Liver (tissue), 9 donors: ENCODE results near the gene TCF12. TPM values are rescaled to one million over a fixed set of nuclear protein-coding genes. Genes with fewer than 3 reads are reported as not detected.

Experiments used
- DNase-seq: peaks from one replicate; pipeline ENCODE4 v3.0.0-alpha.2; 2017; ENCODE audit warnings: low spot score
- H3K27ac ChIP-seq, 2 donors: one replicate each; pipeline ENCODE4 v1.7.0; 2013; ENCODE audit warnings: inconsistent platforms in 2 of 2, low read length in 2 of 2, control low read depth in 1 of 2, low read depth in 1 of 2, mild to moderate bottlenecking in 1 of 2
- H3K27me3 ChIP-seq, 4 donors: one replicate each; pipeline versions ENCODE4 v1.6.1 to v1.7.0; 2013; ENCODE audit warnings: low read length in 3 of 4, inconsistent platforms in 1 of 4, mild to moderate bottlenecking in 1 of 4, moderate library complexity in 1 of 4; ENCODE audit not compliant: control insufficient read depth in 4 of 4, insufficient read depth in 4 of 4
- H3K36me3 ChIP-seq, 4 donors: one replicate each; pipeline versions ENCODE4 v1.6.1 to v1.7.0; 2013; ENCODE audit warnings: low read length in 3 of 4, mild to moderate bottlenecking in 3 of 4, low read depth in 1 of 4, moderate library complexity in 1 of 4; ENCODE audit not compliant: control insufficient read depth in 4 of 4, insufficient read depth in 3 of 4
- H3K4me1 ChIP-seq, 4 donors: one replicate each; pipeline versions ENCODE4 v1.6.1 to v1.7.0; 2013; ENCODE audit warnings: low read length in 3 of 4, mild to moderate bottlenecking in 3 of 4, moderate library complexity in 1 of 4; ENCODE audit not compliant: control insufficient read depth in 4 of 4, insufficient read depth in 4 of 4
- H3K4me3 ChIP-seq, 3 donors: one replicate each; pipeline versions ENCODE4 v1.6.1 to v1.7.0; 2013; ENCODE audit warnings: low read length in 3 of 3, control low read depth in 1 of 3, low read depth in 1 of 3, mild to moderate bottlenecking in 1 of 3
- H3K9ac ChIP-seq, 2 donors: one replicate each; pipeline ENCODE4 v1.7.0; 2013; ENCODE audit warnings: low read length in 2 of 2, mild to moderate bottlenecking in 2 of 2, moderate library complexity in 2 of 2, control low read depth in 1 of 2, low read depth in 1 of 2
- H3K9me3 ChIP-seq, 4 donors: one replicate each; pipeline versions ENCODE4 v1.6.1 to v1.7.0; 2013; ENCODE audit warnings: low read length in 3 of 4; ENCODE audit not compliant: control insufficient read depth in 4 of 4
- EGR1 ChIP-seq, 2 donors: IDR thresholded peaks; 2 replicates each; pipeline ENCODE4 v1.6.1; 2016 to 2018; ENCODE audit warnings: antibody characterized with exemption in 2 of 2, low read depth in 2 of 2
- FOXA1 ChIP-seq: IDR thresholded peaks from 2 replicates; pipeline ENCODE4 v1.6.1; 2016; ENCODE audit warnings: antibody characterized with exemption
- FOXA2 ChIP-seq: IDR thresholded peaks from 2 replicates; pipeline ENCODE4 v1.6.1; 2016; ENCODE audit warnings: antibody characterized with exemption
- GABPA ChIP-seq, 2 donors: IDR thresholded peaks in 1 of 2; conservative IDR thresholded peaks in 1 of 2; 2 replicates each; pipeline ENCODE4 v1.6.1; 2016; ENCODE audit warnings: antibody characterized with exemption in 2 of 2, mild to moderate bottlenecking in 1 of 2, moderate library complexity in 1 of 2
- HNF4A ChIP-seq, 2 donors: conservative IDR thresholded peaks; 2 replicates each; pipeline ENCODE4 v1.6.1; 2016; ENCODE audit warnings: antibody characterized with exemption in 2 of 2, mild to moderate bottlenecking in 2 of 2
- HNF4G ChIP-seq: IDR thresholded peaks from 2 replicates; pipeline ENCODE4 v1.6.1; 2016; ENCODE audit warnings: antibody characterized with exemption
- JUND ChIP-seq, 2 donors: IDR thresholded peaks; 2 replicates each; pipeline ENCODE4 v1.6.1; 2016; ENCODE audit warnings: antibody characterized with exemption in 2 of 2
- MAX ChIP-seq: IDR thresholded peaks from 2 replicates; pipeline ENCODE4 v1.6.1; 2016; ENCODE audit warnings: antibody characterized with exemption
- NR2F2 ChIP-seq: IDR thresholded peaks from 2 replicates; pipeline ENCODE4 v1.6.1; 2016; ENCODE audit warnings: antibody characterized with exemption
- RAD21 ChIP-seq, 2 donors: IDR thresholded peaks; 2 replicates each; pipeline ENCODE4 v1.6.1; 2016; ENCODE audit warnings: antibody characterized with exemption in 2 of 2, mild to moderate bottlenecking in 2 of 2
- RXRA ChIP-seq, 2 donors: IDR thresholded peaks; 2 replicates each; pipeline ENCODE4 v1.6.1; 2017 to 2018; ENCODE audit warnings: antibody characterized with exemption in 2 of 2, mild to moderate bottlenecking in 1 of 2
- SP1 ChIP-seq: IDR thresholded peaks from 2 replicates; pipeline ENCODE4 v1.6.1; 2018; ENCODE audit warnings: antibody characterized with exemption, mild to moderate bottlenecking
- TAF1 ChIP-seq: conservative IDR thresholded peaks from 2 replicates; pipeline ENCODE4 v1.6.1; 2016; ENCODE audit warnings: antibody characterized with exemption, mild to moderate bottlenecking
- YY1 ChIP-seq: IDR thresholded peaks from 2 replicates; pipeline ENCODE4 v1.6.1; 2016; ENCODE audit warnings: antibody characterized with exemption, mild to moderate bottlenecking
- ZBTB33 ChIP-seq: IDR thresholded peaks from 2 replicates; pipeline ENCODE4 v1.6.1; 2016; ENCODE audit warnings: antibody characterized with exemption
- WGBS: extraction: QIAGEN DNeasy Blood & Tissue Kit; methylation state at CpG from one replicate; pipeline ENCODE4 v1.1.7; 2013; 5-methylcytosine and 5-hydroxymethylcytosine counted together
- polyA plus RNA-seq, 2 donors: library from polyadenylated mRNA; stranded (reverse) in 1 of 2; unstranded in 1 of 2; fragments of 200-250 nt in 1 of 2; fragments of >200 nt in 1 of 2; fragmentation: Nextera tagmentation in 1 of 2; extraction: Ambion mirVana in 1 of 2; gene quantifications; one replicate each; pipeline versions ENCODE4 v1.2.1 to v1.2.3, GENCODE V29; 2013 to 2015
- total RNA-seq, 2 donors: library from RNA; depleted of rRNA; stranded (reverse); fragments of >200 nt; gene quantifications; one replicate each; pipeline ENCODE4 v1.2.3, GENCODE V29; 2014
- TF ChIP-seq, protein P1 (sequence below): fragments of 150-350 bp; IDR thresholded peaks from 2 replicates; pipeline ENCODE4 v1.5.1; 2017; ENCODE audit warnings: improper control_type of control experiment, low read depth, low read length; ENCODE audit not compliant: missing input control
- TF ChIP-seq, protein P2 (sequence below): IDR thresholded peaks from 2 replicates; pipeline ENCODE4 v1.6.1; 2016; ENCODE audit warnings: antibody characterized with exemption
- TF ChIP-seq, protein P3 (sequence below): IDR thresholded peaks from 2 replicates; pipeline ENCODE4 v1.6.1; 2016; ENCODE audit warnings: antibody characterized with exemption, mild to moderate bottlenecking
- donor health status: healthy.
- donor health status: healthy.
- donor health status: healthy.
- donor health status: healthy.
- donor health status: healthy.

TCF12 gene
- total and polyA plus RNA-seq, 4 donors = 8.7 to 38.3 (median 22.3) TPM

DNA sequence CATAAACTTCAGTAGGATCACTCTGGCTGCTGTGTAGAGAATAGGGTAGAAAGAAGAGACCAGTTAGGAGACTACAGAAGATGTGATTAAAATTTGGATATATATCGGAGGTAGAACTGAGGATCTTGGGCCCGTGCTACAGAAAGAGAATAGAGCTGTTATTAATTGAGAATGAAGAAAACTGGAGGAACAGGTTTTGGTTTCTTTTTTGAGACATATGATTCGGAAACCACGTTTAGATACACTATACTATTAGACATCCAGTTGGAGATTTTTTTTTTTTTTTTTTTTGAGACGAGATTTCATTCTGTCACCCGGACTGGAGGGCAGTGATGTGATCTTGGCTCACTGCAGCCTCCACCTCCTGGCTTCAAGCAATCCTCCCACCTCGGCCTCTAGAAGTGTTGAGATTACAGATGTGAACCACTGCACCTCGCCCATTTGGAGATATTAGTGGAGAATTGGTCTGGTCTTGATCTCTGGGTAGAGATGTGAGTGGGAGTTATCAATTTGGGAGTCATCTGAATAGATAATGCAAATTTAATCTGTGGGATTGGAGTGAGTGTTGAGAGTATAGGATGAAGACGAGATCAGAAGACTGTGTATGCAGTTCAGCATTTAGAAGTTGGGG is 50.9 kb downstream of the TCF12 start:
- H3K36me3 ChIP-seq = no peaks in the 10 kb centered on the region
- TF ChIP-seq TAF1 = no peak
- TF ChIP-seq, protein P1, sequence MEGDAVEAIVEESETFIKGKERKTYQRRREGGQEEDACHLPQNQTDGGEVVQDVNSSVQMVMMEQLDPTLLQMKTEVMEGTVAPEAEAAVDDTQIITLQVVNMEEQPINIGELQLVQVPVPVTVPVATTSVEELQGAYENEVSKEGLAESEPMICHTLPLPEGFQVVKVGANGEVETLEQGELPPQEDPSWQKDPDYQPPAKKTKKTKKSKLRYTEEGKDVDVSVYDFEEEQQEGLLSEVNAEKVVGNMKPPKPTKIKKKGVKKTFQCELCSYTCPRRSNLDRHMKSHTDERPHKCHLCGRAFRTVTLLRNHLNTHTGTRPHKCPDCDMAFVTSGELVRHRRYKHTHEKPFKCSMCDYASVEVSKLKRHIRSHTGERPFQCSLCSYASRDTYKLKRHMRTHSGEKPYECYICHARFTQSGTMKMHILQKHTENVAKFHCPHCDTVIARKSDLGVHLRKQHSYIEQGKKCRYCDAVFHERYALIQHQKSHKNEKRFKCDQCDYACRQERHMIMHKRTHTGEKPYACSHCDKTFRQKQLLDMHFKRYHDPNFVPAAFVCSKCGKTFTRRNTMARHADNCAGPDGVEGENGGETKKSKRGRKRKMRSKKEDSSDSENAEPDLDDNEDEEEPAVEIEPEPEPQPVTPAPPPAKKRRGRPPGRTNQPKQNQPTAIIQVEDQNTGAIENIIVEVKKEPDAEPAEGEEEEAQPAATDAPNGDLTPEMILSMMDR = no peak
- no peak for TF ChIP-seq ZBTB33
- TF ChIP-seq NR2F2 = no peak
- TF ChIP-seq HNF4A (conservative IDR thresholded peaks at IDR 0.05) = no peak
- TF ChIP-seq, protein P2, sequence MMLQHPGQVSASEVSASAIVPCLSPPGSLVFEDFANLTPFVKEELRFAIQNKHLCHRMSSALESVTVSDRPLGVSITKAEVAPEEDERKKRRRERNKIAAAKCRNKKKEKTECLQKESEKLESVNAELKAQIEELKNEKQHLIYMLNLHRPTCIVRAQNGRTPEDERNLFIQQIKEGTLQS = no peak
- no peak for TF ChIP-seq SP1
- no peak for TF ChIP-seq RAD21 (IDR thresholded peaks at IDR 0.05)
- TF ChIP-seq MAX = no peak
- TF ChIP-seq JUND (IDR thresholded peaks at IDR 0.05) = no peak
- no peak for TF ChIP-seq RXRA (IDR thresholded peaks at IDR 0.05)
- no peak for TF ChIP-seq FOXA1
- TF ChIP-seq, protein P3, sequence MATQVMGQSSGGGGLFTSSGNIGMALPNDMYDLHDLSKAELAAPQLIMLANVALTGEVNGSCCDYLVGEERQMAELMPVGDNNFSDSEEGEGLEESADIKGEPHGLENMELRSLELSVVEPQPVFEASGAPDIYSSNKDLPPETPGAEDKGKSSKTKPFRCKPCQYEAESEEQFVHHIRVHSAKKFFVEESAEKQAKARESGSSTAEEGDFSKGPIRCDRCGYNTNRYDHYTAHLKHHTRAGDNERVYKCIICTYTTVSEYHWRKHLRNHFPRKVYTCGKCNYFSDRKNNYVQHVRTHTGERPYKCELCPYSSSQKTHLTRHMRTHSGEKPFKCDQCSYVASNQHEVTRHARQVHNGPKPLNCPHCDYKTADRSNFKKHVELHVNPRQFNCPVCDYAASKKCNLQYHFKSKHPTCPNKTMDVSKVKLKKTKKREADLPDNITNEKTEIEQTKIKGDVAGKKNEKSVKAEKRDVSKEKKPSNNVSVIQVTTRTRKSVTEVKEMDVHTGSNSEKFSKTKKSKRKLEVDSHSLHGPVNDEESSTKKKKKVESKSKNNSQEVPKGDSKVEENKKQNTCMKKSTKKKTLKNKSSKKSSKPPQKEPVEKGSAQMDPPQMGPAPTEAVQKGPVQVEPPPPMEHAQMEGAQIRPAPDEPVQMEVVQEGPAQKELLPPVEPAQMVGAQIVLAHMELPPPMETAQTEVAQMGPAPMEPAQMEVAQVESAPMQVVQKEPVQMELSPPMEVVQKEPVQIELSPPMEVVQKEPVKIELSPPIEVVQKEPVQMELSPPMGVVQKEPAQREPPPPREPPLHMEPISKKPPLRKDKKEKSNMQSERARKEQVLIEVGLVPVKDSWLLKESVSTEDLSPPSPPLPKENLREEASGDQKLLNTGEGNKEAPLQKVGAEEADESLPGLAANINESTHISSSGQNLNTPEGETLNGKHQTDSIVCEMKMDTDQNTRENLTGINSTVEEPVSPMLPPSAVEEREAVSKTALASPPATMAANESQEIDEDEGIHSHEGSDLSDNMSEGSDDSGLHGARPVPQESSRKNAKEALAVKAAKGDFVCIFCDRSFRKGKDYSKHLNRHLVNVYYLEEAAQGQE = no peak
- no peak for TF ChIP-seq EGR1 (IDR thresholded peaks at IDR 0.05; ENCODE audit: low read depth in 2 of 2)
- TF ChIP-seq GABPA (IDR thresholded peaks at IDR 0.05 in 1 of 2, conservative IDR thresholded peaks at IDR 0.05 in 1 of 2) = no peak
- TF ChIP-seq FOXA2 = no peak
- no peak for TF ChIP-seq YY1
- no peak for TF ChIP-seq HNF4G
- H3K4me1 ChIP-seq = peaks cover 0 to 13% (median 6%) of the 10 kb centered on the region in 4 donors
- no peak overlapping the region for H3K27ac ChIP-seq
- 79% methylated on average over 9 of the region's 9 CpGs for WGBS
- no peaks in the 10 kb centered on the region for H3K27me3 ChIP-seq
- no peak overlapping the region for H3K4me3 ChIP-seq
- DNase-seq = no peak
- no peak overlapping the region for H3K9ac ChIP-seq
- H3K9me3 ChIP-seq = no peaks in the 10 kb centered on the region
